Naive thymus-derived CD4-positive, alpha-beta T cell (primary cell): ENCODE results near the gene ZBTB49. TPM values are rescaled to one million over a fixed set of nuclear protein-coding genes. Genes with fewer than 3 reads are reported as not detected.

Experiments
- ATAC-seq: fragments of 150-1000 bp; cut with Tn5 transposase; 2 replicates; pipeline ENCODE4 v1.10.0; 2021; ENCODE audit warnings: mild to moderate bottlenecking, moderate library complexity
- CTCF ChIA-PET: fragments of 350-600 bp; sonication (Branson Sonifier 250); formaldehyde crosslinking; loops from one replicate; lab custom pipeline; 2021; ENCODE audit warnings: antibody characterized with exemption; lab: Charles Lee
- POLR2A ChIA-PET: fragments of 350-600 bp; sonication (Branson Sonifier 250); formaldehyde crosslinking; loops from one replicate; lab custom pipeline; 2021; ENCODE audit warnings: antibody characterized with exemption, inconsistent platforms; lab: Charles Lee
- DNase-seq, 9 donors: peaks; one replicate each; pipeline versions ENCODE4 v3.0.0 to v3.0.0-alpha.2; 2020 to 2022; ENCODE audit warnings: mixed read lengths in 1 of 9
- H3K27ac ChIP-seq: one replicate; pipeline ENCODE4 v1.7.0; 2013; ENCODE audit warnings: mild to moderate bottlenecking, low read depth, low read length, moderate library complexity
- H3K27me3 ChIP-seq, 2 donors: one replicate each; pipeline ENCODE4 v1.7.0; 2013; ENCODE audit warnings: low read length in 2 of 2, mild to moderate bottlenecking in 2 of 2, moderate library complexity in 2 of 2; ENCODE audit not compliant: control insufficient read depth in 2 of 2, insufficient read depth in 2 of 2
- H3K36me3 ChIP-seq, 3 experiments: 1 replicate in 2 of 3; 2 replicates in 1 of 3; pipeline ENCODE4 v1.7.0; 2013; ENCODE audit warnings: low read length in 3 of 3, mild to moderate bottlenecking in 3 of 3, moderate library complexity in 1 of 3; ENCODE audit not compliant: insufficient read depth in 3 of 3, control insufficient read depth in 2 of 3
- H3K4me1 ChIP-seq, 2 donors: one replicate each; pipeline ENCODE4 v1.7.0; 2013; ENCODE audit warnings: low read length in 2 of 2, mild to moderate bottlenecking in 2 of 2, moderate library complexity in 1 of 2; ENCODE audit not compliant: control insufficient read depth in 2 of 2, insufficient read depth in 2 of 2
- H3K4me3 ChIP-seq: 2 replicates; pipeline ENCODE4 v1.7.0; 2013; ENCODE audit warnings: mild to moderate bottlenecking, low read length
- H3K9me3 ChIP-seq, 3 experiments: 1 replicate in 2 of 3; 2 replicates in 1 of 3; pipeline ENCODE4 v1.7.0; 2013; ENCODE audit warnings: low read length in 3 of 3; ENCODE audit not compliant: control insufficient read depth in 2 of 3
- H3K27ac Mint-ChIP-seq, 9 donors: one replicate each; pipeline ENCODE4 v1.8.0; 2020 to 2022; ENCODE audit warnings: mixed read lengths in 9 of 9, mild to moderate bottlenecking in 8 of 9, moderate library complexity in 5 of 9, inconsistent platforms in 2 of 9
- H3K27me3 Mint-ChIP-seq, 5 donors: one replicate each; pipeline ENCODE4 v1.8.0; 2021 to 2022; ENCODE audit warnings: mixed read lengths in 5 of 5, mild to moderate bottlenecking in 1 of 5
- H3K36me3 Mint-ChIP-seq, 5 donors: one replicate each; pipeline ENCODE4 v1.8.0; 2020 to 2022; ENCODE audit warnings: mixed read lengths in 5 of 5, mild to moderate bottlenecking in 3 of 5, inconsistent platforms in 1 of 5
- H3K4me1 Mint-ChIP-seq, 7 donors: one replicate each; pipeline ENCODE4 v1.8.0; 2020 to 2022; ENCODE audit warnings: mixed read lengths in 7 of 7, mild to moderate bottlenecking in 3 of 7, inconsistent platforms in 1 of 7
- H3K4me3 Mint-ChIP-seq, 10 donors: one replicate each; pipeline ENCODE4 v1.8.0; 2020 to 2022; ENCODE audit warnings: mild to moderate bottlenecking in 10 of 10, mixed read lengths in 10 of 10, moderate library complexity in 6 of 10, inconsistent platforms in 2 of 10
- H3K9me3 Mint-ChIP-seq, 11 donors: one replicate each; pipeline ENCODE4 v1.8.0; 2020 to 2022; ENCODE audit warnings: mixed read lengths in 11 of 11, mild to moderate bottlenecking in 4 of 11, inconsistent platforms in 1 of 11, moderate library complexity in 1 of 11
- intact Hi-C, 2 donors: fragments of 100-400 bp; cut with micrococcal nuclease; formaldehyde crosslinking; loops; one replicate each; pipeline ENCODE4 v1.15.1; 2023
- polyA plus RNA-seq, 2 donors: library from polyadenylated mRNA; unstranded; fragments of 300-500 nt; fragmentation: Illumina TruSeq; gene quantifications; one replicate each; pipeline ENCODE4 v1.2.3, GENCODE V29; 2021
- total RNA-seq, 6 experiments: library from RNA in 5 of 6; stranded (reverse) in 5 of 6; gene quantifications; 1 replicate in 5 of 6; 2 replicates in 1 of 6; pipeline ENCODE4 v1.2.3 and lab custom pipeline; 2021 to 2026

The ZBTB49 gene
- total and polyA plus RNA-seq, 7 experiments from 2014 or later: 2.0 to 16.1 (median 8.0) TPM

DNA sequence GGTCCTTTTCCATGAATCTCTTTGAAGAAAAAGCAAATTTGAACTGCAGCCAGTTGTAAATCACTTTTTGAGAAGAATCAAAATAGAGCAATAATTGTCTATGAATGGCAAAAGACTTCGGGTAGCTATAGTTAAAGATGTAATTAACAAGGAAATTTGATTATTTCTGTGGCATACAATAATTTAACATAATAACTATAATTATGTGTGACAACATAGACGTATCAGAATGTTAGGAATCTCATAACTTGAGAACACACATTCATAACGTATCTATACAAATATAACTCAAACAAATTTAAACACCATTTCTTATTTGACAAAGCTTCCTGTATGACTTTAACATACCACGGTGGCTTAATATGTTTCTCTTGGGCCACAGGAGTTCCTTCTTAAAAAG is 60.9 kb downstream of the ZBTB49 start:
- no peak for ATAC-seq

GRCh38 chr4:4355302-4355701 is 65.3 kb downstream of the ZBTB49 start:
- no peaks in the 10 kb centered on the region for H3K9me3 ChIP-seq
- Mint-ChIP-seq H3K27me3 (peaks cover 0 to 6% (median 5%) of the 10 kb centered on the region in 5 donors), H3K27ac (no peak overlapping the region), H3K9me3 (peaks cover 0 to 5% (median 0%) of the 10 kb centered on the region in 11 donors), H3K4me1 (peaks cover 0 to 2% (median 0%) of the 10 kb centered on the region in 7 donors), H3K4me3 (no peak overlapping the region), H3K36me3 (peaks cover 0 to 1% (median 0%) of the 10 kb centered on the region in 5 donors)
- no peak overlapping the region for H3K27ac ChIP-seq
- no peak overlapping the region for H3K4me3 ChIP-seq
- ChIA-PET POLR2A (no interaction called here), CTCF (no interaction called here)
- DNase-seq (no peak), ATAC-seq (no peak)
- no peaks in the 10 kb centered on the region for H3K27me3 ChIP-seq
- intact Hi-C loops: no loop called here
- H3K36me3 ChIP-seq: no peaks in the 10 kb centered on the region
- H3K4me1 ChIP-seq: no peaks in the 10 kb centered on the region

More for the DNA sequence above, 60.9 kb downstream of the ZBTB49 start:
- Mint-ChIP-seq H3K4me1 (peaks cover 9 to 33% (median 29%) of the 10 kb centered on the region in 7 donors), H3K27ac (no peak overlapping the region), H3K27me3 (peaks cover 0 to 4% (median 0%) of the 10 kb centered on the region in 5 donors), H3K9me3 (peaks cover 0 to 23% (median 3%) of the 10 kb centered on the region in 11 donors), H3K4me3 (no peak overlapping the region), H3K36me3 (peaks cover 0 to 18% (median 3%) of the 10 kb centered on the region in 5 donors)
- ChIA-PET POLR2A (interaction anchor here (0.6 kb wide), 1 partner anchor 53 kb away, joined by 3 read pairs; no protein-coding TSS in a partner anchor), CTCF (interaction anchor here (0.6 kb wide), 1 partner anchor 91 kb away, joined by 4 read pairs; no protein-coding TSS in a partner anchor)
- H3K4me3 ChIP-seq: no peak overlapping the region
- H3K4me1 ChIP-seq: peaks cover 5 to 13% of the 10 kb centered on the region in 2 donors
- no peaks in the 10 kb centered on the region for H3K9me3 ChIP-seq
- no peaks in the 10 kb centered on the region for H3K27me3 ChIP-seq
- H3K27ac ChIP-seq: no peak overlapping the region
- DNase-seq: no peak
- intact Hi-C loops: no loop called here
- H3K36me3 ChIP-seq: no peaks in the 10 kb centered on the region

DNA sequence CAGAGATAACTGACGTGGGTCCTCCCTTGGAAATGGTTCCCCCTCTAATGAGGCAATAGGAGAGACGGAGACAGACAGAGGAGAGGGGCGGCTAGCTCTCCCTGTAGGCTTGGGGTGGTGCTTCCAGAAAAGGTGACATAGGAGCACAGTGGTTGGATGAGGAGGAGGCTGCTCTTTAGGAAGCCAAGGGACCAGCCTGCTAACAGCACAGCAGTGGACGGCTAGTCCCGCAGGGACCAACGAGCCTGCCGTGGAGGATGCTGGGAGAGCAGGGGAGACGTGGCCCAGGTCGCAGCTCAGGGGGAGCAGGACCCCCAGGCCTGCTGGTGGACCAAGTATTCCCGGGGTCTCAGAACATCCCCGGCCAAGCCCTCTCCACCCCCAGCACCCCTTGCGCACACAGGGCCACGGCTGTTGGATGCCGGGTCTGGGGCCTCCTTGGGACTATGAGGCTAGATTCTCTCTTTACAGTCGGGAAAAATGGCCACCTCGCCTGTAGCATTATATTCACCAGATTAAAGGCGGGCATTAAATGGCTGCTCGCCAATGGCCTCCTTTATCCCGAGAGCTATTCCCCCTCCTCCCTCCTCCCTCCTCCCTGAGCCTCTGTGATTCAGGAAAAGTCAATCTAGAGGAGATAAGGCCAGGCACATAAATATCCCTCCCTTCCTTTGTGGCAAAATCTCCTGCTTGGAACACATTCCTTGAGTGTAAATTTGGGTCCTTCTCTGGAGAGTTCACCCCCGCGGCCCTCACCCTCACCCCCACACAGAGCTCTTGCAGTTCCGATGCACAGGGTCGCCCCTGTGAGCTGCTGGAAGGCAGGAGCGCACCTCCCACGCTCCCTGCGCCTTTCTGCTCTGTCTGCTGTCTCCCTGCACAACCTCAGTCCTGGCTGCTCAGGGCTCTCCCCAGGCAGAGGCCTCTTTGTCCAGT is 66.3 kb downstream of the ZBTB49 start:
- intact Hi-C loops: no loop called here
- no peak overlapping the region for H3K4me3 ChIP-seq
- H3K27ac ChIP-seq: no peak overlapping the region
- ATAC-seq (no peak), DNase-seq (no peak)
- Mint-ChIP-seq H3K9me3 (peaks cover 0 to 5% (median 0%) of the 10 kb centered on the region in 11 donors), H3K27me3 (peaks cover under 1 to 10% (median 5%) of the 10 kb centered on the region in 5 donors), H3K27ac (no peak overlapping the region), H3K4me3 (no peak overlapping the region), H3K36me3 (peaks cover 0 to 1% (median 0%) of the 10 kb centered on the region in 5 donors), H3K4me1 (peaks cover 0 to 2% (median 0%) of the 10 kb centered on the region in 7 donors)
- H3K27me3 ChIP-seq: no peaks in the 10 kb centered on the region
- no peaks in the 10 kb centered on the region for H3K4me1 ChIP-seq
- H3K9me3 ChIP-seq: no peaks in the 10 kb centered on the region
- POLR2A ChIA-PET: no interaction called here
- CTCF ChIA-PET: no interaction called here
- H3K36me3 ChIP-seq: no peaks in the 10 kb centered on the region

DNA sequence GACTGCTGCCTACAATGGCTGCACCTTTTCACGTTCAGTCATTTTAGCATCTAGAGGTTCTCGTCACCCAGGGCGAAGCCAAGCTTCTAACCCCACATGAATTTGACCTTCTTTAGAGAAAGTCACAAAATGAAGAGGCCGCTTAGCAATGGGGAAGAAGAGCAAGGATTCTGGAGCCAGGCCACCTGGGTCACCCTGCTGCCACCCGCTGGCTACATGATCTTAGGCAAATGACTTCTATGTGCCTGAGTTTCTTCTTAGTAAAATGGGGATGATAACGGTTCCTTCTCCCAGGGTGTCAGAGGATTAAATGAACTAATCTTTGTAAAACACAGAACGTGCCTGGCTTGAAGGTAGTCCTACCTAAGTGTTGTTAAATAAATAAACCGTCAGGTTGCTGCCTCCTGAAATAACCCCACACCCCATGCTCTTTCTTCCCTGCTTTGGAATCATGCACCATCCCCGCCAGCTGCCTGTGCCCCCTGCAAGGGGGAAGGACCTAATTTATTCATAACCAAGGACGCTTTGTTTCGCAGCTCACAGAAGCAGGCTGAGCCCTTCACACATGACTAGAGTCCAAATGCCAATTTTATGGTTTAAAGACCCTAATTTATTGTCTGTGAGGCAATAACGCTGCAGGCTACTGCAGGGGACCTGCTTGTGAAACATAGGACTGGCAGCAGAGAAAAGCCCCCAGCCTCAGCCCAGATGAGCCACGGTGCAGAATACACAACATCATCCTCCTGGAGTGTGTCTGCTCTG is 68.2 kb downstream of the ZBTB49 start:
- Histone ChIP-seq H3K4me3 (no peak overlapping the region), H3K27me3 (no peaks in the 10 kb centered on the region), H3K36me3 (no peaks in the 10 kb centered on the region), H3K27ac (no peak overlapping the region), H3K4me1 (no peaks in the 10 kb centered on the region), H3K9me3 (no peaks in the 10 kb centered on the region)
- H3K9me3 Mint-ChIP-seq: peaks cover 0 to 4% (median 0%) of the 10 kb centered on the region in 11 donors
- ATAC-seq (no peak), DNase-seq (no peak)
- H3K27me3 Mint-ChIP-seq: peaks cover 4 to 10% (median 6%) of the 10 kb centered on the region in 5 donors
- peaks cover 0 to 3% (median 0%) of the 10 kb centered on the region in 7 donors for H3K4me1 Mint-ChIP-seq
- intact Hi-C loops: no loop called here
- POLR2A ChIA-PET: interaction anchor here (1.3 kb wide), 1 partner anchor 10 kb away, joined by 3 read pairs; no protein-coding TSS in a partner anchor
- H3K36me3 Mint-ChIP-seq: no peaks in the 10 kb centered on the region
- CTCF ChIA-PET: interaction anchor here (0.5 to 0.7 kb wide), 2 partner anchors 10 to 48 kb away, joined by 3 read pairs; no protein-coding TSS in a partner anchor
- H3K4me3 Mint-ChIP-seq: no peak overlapping the region
- no peak overlapping the region for H3K27ac Mint-ChIP-seq

- H3K4me1 ChIP-seq: no peaks in the 10 kb centered on the region
- DNase-seq (no peak), ATAC-seq (no peak)
- no peaks in the 10 kb centered on the region for H3K27me3 ChIP-seq
- peaks cover 0 to 2% (median 0%) of the 10 kb centered on the region in 7 donors for H3K4me1 Mint-ChIP-seq
- peaks cover 0 to 4% (median 3%) of the 10 kb centered on the region in 5 donors for H3K36me3 Mint-ChIP-seq
- peaks cover 0 to 10% (median 8%) of the 10 kb centered on the region in 11 donors for H3K9me3 Mint-ChIP-seq
- H3K4me3 ChIP-seq: no peak overlapping the region
- no peak overlapping the region for H3K27ac Mint-ChIP-seq
- H3K4me3 Mint-ChIP-seq: no peak overlapping the region
- no peak overlapping the region for H3K27ac ChIP-seq
- ChIA-PET POLR2A (interaction anchor here (1.0 kb wide), 1 partner anchor 13 kb away, joined by 3 read pairs; no protein-coding TSS in a partner anchor), CTCF (no interaction called here)
- no peaks in the 10 kb centered on the region for H3K9me3 ChIP-seq
- intact Hi-C loops: no loop called here
- peaks cover 0 to 16% (median 11%) of the 10 kb centered on the region in 5 donors for H3K27me3 Mint-ChIP-seq
- no peaks in the 10 kb centered on the region for H3K36me3 ChIP-seq
These were observed 71.8 kb downstream of the ZBTB49 start for GRCh38 chr4:4361883-4362282.
